HepG2 (cell line): ENCODE data around the gene USP34. TPM values are rescaled to one million over a fixed set of nuclear protein-coding genes. Genes with fewer than 3 reads are reported as not detected.

Experiments used
- AGO1 ChIP-seq: fragments of 200-400 bp; formaldehyde crosslinking; IDR thresholded peaks from 2 replicates; pipeline ENCODE4 v1.6.1; 2017; ENCODE audit warnings: mild to moderate bottlenecking, low read depth, low read length, moderate library complexity; ENCODE audit not compliant: poor library complexity, severe bottlenecking
- DMAP1 ChIP-seq: IDR thresholded peaks from 2 replicates; pipeline ENCODE4 v1.6.1; 2016
- DNMT3B ChIP-seq: conservative IDR thresholded peaks from 2 replicates; pipeline ENCODE4 v1.6.1; 2016; ENCODE audit warnings: missing biosample characterization, control low read depth
- ESRRA ChIP-seq: sonication (generic); formaldehyde crosslinking; IDR thresholded peaks from 2 replicates; pipeline ENCODE4 v1.5.1; 2020; ENCODE audit warnings: mild to moderate bottlenecking, low read depth, missing genetic modification reagents
- GLI4 ChIP-seq: sonication (generic); formaldehyde crosslinking; IDR thresholded peaks from 2 replicates; pipeline ENCODE4 v1.5.1; 2020; ENCODE audit warnings: missing genetic modification reagents, mild to moderate bottlenecking, moderate library complexity, borderline replicate concordance
- HMG20B ChIP-seq: conservative IDR thresholded peaks from 2 replicates; pipeline ENCODE4 v1.6.1; 2016; ENCODE audit warnings: missing genetic modification reagents, missing compliant biosample characterization
- JARID2 ChIP-seq: sonication (generic); formaldehyde crosslinking; IDR thresholded peaks from 2 replicates; pipeline ENCODE4 v1.8.1; 2023; ENCODE audit warnings: missing genetic modification reagents, inconsistent platforms; ENCODE audit not compliant: insufficient replicate concordance
- JUND ChIP-seq: sonication (generic); formaldehyde crosslinking; IDR thresholded peaks from 2 replicates; pipeline ENCODE4 v1.8.0; 2022; ENCODE audit warnings: mild to moderate bottlenecking, missing genetic modification reagents
- PHF8 ChIP-seq: sonication (generic); formaldehyde crosslinking; IDR thresholded peaks from 2 replicates; pipeline ENCODE4 v1.5.0; 2020; ENCODE audit warnings: missing genetic modification reagents
- RAD51 ChIP-seq: fragments of 450-650 bp; IDR thresholded peaks from 2 replicates; pipeline ENCODE4 v1.6.1; 2016; ENCODE audit warnings: borderline replicate concordance
- RCOR2 ChIP-seq: IDR thresholded peaks from 2 replicates; pipeline ENCODE4 v1.6.1; 2016; ENCODE audit warnings: missing biosample characterization, missing genetic modification reagents
- RELA ChIP-seq: sonication (generic); formaldehyde crosslinking; IDR thresholded peaks from 2 replicates; pipeline ENCODE4 v1.4.0; 2020; ENCODE audit warnings: missing genetic modification reagents
- SMC3 ChIP-seq: IDR thresholded peaks from 2 replicates; pipeline ENCODE4 v1.6.1; 2011; ENCODE audit warnings: low read length, improper control_type of control experiment
- SPEN ChIP-seq: sonication (generic); formaldehyde crosslinking; IDR thresholded peaks from 2 replicates; pipeline ENCODE4 v1.5.1; 2020; ENCODE audit warnings: low read depth, mild to moderate bottlenecking, missing genetic modification reagents
- ZBTB40 ChIP-seq, 2 experiments: fragments of 450-650 bp in 1 of 2; sonication (generic) in 1 of 2; formaldehyde crosslinking in 1 of 2; IDR thresholded peaks; 2 replicates each; pipeline versions ENCODE4 v1.6.1 to v1.8.0; 2016 to 2022; ENCODE audit warnings: antibody characterized with exemption in 1 of 2, mild to moderate bottlenecking in 1 of 2, missing genetic modification reagents in 1 of 2
- ZBTB7A ChIP-seq: sonication (generic); formaldehyde crosslinking; IDR thresholded peaks from 2 replicates; pipeline ENCODE4 v1.8.0; 2022; ENCODE audit warnings: mild to moderate bottlenecking, missing genetic modification reagents
- ZEB1 ChIP-seq: IDR thresholded peaks from 2 replicates; pipeline ENCODE4 v1.6.1; 2012; ENCODE audit warnings: mild to moderate bottlenecking, low read depth, inconsistent platforms; ENCODE audit not compliant: insufficient replicate concordance
- ZNF354B ChIP-seq: sonication (generic); formaldehyde crosslinking; IDR thresholded peaks from 2 replicates; pipeline ENCODE4 v1.8.0; 2022; ENCODE audit warnings: mild to moderate bottlenecking, missing genetic modification reagents
- ZNF367 ChIP-seq: sonication (generic); formaldehyde crosslinking; IDR thresholded peaks from 2 replicates; pipeline ENCODE4 v1.4.0; 2020; ENCODE audit warnings: missing genetic modification reagents, borderline replicate concordance
- ZNF570 ChIP-seq: sonication (generic); formaldehyde crosslinking; IDR thresholded peaks from 2 replicates; pipeline ENCODE4 v1.4.0; 2020; ENCODE audit warnings: mild to moderate bottlenecking, missing genetic modification reagents, borderline replicate concordance
- ZNF598 ChIP-seq: sonication (generic); formaldehyde crosslinking; IDR thresholded peaks from 2 replicates; pipeline ENCODE4 v1.5.1; 2020; ENCODE audit warnings: mild to moderate bottlenecking, missing genetic modification reagents, borderline replicate concordance
- ZNF605 ChIP-seq: sonication (generic); formaldehyde crosslinking; IDR thresholded peaks from 2 replicates; pipeline ENCODE4 v1.8.0; 2022; ENCODE audit warnings: mild to moderate bottlenecking, missing genetic modification reagents
- ZNF780A ChIP-seq: sonication (generic); formaldehyde crosslinking; IDR thresholded peaks from 2 replicates; pipeline ENCODE4 v1.8.0; 2022; ENCODE audit warnings: mild to moderate bottlenecking, missing genetic modification reagents, moderate library complexity
- polyA plus RNA-seq, 8 experiments: library from polyadenylated mRNA; depleted of rRNA in 3 of 8; stranded (reverse) in 7 of 8; unstranded in 1 of 8; fragments of >200 nt; fragmentation: Illumina TruSeq in 4 of 8; extraction: Trizol in 4 of 8; gene quantifications; 2 replicates each; pipeline versions ENCODE4 v1.2.1 to v1.2.3, GENCODE V29; 2011 to 2016; ENCODE audit warnings: low read depth in 4 of 8, missing spikeins in 1 of 8, mixed read lengths in 1 of 8; ENCODE audit not compliant: insufficient read depth in 1 of 8
- total RNA-seq, 5 experiments: library from RNA; depleted of rRNA; stranded (reverse); fragments of >200 nt; fragmentation: Illumina TruSeq; extraction: Trizol; gene quantifications; 2 replicates each; pipeline ENCODE4 v1.2.3, GENCODE V29; 2016; ENCODE audit warnings: low read depth in 1 of 5

The USP34 gene
- total and polyA plus RNA-seq, 2 of the 13 experiments (the other 11 are each of a cell fraction or from before 2014, with no cell fraction given): 99.2 to 100 TPM

GRCh38 chr2:61471905-61472805 is 1.3 kb upstream of the USP34 start (continued):
- TF ChIP-seq ZBTB40 (IDR thresholded peaks at IDR 0.05) (no peak), ZBTB40 (CRISPR knock-in tag; IDR thresholded peaks at IDR 0.05) (no peak), JUND (CRISPR knock-in tag) (no peak), RCOR2 (CRISPR knock-in tag) (no peak), RAD51 (no peak), PHF8 (CRISPR knock-in tag) (no peak), SMC3 (0 out of 2 replicates have a peak, but pooled peaks have one; percentile 12), DMAP1 (CRISPR knock-in tag) (no peak), GLI4 (CRISPR knock-in tag) (no peak), ZNF367 (CRISPR knock-in tag) (no peak), ZBTB7A (CRISPR knock-in tag) (no peak), ESRRA (CRISPR knock-in tag) (no peak), JARID2 (CRISPR knock-in tag) (no peak), HMG20B (no peak), ZEB1 (no peak), ZNF354B (CRISPR knock-in tag) (no peak), ZNF598 (CRISPR knock-in tag) (no peak), ZNF780A (no peak), SPEN (no peak), ZNF605 (no peak), AGO1 (no peak), ZNF570 (CRISPR knock-in tag) (no peak), DNMT3B (0 out of 2 replicates have a peak, but pooled peaks have one; percentile 5), RELA (CRISPR knock-in tag) (no peak)
